ENCODE results near the gene BSND.

Gene BSND

DNA sequence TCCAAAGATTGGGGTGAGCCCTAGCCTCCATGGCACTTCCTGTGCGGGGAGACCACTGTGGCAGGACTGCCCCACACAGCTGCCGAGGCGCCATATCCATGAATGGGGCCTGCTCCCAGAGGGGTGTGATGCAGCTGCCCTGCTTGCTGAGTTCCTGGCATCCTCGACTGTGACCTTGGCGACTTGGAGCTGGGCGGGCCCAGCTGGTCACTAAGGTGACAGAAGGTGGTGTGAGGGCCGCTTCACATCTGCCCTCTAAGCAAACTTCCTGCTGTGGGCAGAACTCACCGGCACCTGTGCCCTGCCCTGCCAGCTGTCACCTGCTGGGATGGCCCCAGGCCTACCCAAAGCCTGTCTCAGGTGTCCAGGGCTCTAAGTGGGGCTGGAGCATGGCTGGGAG is 9.3 kb upstream of the BSND start:
- DNase-seq (ENCODE audit: low read depth, low spot score), result no peak
- H3K4me3 ChIP-seq (ENCODE audit: low read length), result no peak overlapping the region

DNA sequence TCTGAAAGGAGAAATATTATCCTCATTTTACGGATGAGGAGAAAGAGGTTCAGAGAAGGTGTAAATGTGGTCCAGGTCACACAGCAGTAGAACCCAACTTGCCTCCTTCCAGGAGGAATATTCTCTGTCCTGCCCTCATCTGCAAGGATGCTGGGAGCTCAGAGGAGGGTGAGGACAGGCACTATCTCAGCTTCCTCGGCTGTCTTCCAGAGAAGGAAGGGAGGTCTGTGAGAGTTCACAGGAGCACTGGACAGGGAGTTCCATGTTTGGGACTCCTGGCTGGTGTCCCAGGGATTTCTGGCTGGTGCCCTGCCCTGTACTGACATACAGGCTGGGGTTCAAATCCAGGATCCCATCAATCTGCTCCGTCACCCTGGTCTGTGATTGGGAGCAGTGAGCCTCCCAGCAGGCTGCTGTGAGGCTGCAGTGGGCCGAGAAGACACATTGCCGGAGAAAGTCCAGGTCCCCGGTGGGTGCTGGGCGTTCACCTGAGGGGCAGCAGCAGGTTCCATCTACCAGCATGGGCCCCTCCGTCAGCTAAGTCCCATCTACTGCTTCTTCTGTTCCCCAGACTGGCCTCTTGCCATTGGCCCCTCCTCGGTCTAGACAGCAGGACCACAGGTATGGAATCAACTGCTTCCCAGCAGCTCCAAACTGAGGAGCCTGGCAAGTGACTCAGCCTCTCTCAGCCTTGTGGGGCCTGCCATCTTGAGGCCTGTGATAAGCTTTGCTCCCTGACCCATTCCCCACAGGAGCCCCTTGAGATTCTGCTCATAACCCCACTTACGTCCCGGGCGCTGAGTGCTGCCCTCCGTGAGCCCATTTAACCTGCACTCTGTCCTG is 8.5 kb upstream of the BSND start:
- H3K4me3 ChIP-seq (ENCODE audit: low read length), result no peak overlapping the region
- DNase-seq (ENCODE audit: low read depth, low spot score), result no peak

DNA sequence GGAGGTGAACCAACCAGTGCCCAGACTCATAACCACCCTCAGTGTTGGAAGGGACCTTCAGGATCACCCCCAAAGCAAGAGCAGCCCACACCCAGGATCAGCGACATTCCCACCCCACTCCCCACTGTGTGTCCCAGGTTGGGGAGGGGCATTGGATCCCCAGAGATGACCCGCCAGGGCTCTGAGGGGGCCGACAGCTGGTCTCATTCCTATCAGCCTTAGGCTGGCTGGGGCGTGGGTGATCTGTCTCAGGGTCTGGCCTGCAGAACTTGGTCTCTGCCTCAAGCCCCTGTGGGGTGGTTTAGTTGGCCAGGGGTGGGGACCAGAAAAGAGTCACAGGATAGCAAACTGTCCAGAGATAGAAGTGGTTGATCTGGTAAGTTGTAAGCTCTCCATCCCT is 7.8 kb upstream of the BSND start:
- H3K4me3 ChIP-seq (ENCODE audit: low read length), result no peak overlapping the region
- no peak for DNase-seq (ENCODE audit: low read depth, low spot score)

DNA sequence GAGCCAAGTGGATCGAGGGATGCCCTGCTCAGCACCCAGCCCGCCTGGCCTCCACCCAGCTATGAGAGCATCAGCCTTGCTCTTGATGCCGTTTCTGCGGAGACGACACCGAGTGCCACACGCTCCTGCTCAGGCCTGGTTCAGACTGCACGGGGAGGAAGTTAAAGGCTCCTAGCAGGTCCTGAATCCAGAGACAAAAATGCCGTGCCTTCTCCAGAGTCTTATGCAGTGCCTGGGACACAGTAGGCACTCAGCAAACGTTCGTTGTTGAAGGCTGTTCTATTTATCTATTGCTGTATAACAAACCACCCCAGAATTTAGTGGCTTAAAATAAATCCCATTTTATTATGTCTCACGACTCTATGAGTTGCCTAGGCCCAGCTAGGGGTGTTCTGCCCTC is 6.8 kb upstream of the BSND start:
- DNase-seq (ENCODE audit: low read depth, low spot score), result no peak
- no peak overlapping the region for H3K4me3 ChIP-seq (ENCODE audit: low read length)

DNA sequence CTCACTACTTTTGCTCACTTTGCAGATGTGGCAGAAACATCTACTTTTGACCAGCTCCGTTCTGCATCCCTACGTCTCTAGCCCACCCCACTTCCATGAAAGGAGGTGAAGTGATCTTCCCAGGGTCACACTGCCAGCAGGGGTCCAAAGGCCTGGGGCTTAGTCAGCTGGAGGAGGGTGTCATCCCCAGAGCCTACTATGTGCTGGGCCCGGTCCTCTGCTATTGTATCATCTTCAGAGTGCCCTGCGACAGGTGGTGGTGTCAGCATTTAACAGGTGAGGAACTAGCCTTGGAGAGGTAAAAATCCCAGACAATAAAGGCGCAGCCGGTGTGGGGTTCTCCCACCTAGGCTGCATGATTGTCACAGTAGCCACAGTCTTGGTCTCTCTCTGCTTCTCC is 5.6 kb upstream of the BSND start:
- DNase-seq (ENCODE audit: low read depth, low spot score), result no peak
- H3K4me3 ChIP-seq (ENCODE audit: low read length), result no peak overlapping the region

DNA sequence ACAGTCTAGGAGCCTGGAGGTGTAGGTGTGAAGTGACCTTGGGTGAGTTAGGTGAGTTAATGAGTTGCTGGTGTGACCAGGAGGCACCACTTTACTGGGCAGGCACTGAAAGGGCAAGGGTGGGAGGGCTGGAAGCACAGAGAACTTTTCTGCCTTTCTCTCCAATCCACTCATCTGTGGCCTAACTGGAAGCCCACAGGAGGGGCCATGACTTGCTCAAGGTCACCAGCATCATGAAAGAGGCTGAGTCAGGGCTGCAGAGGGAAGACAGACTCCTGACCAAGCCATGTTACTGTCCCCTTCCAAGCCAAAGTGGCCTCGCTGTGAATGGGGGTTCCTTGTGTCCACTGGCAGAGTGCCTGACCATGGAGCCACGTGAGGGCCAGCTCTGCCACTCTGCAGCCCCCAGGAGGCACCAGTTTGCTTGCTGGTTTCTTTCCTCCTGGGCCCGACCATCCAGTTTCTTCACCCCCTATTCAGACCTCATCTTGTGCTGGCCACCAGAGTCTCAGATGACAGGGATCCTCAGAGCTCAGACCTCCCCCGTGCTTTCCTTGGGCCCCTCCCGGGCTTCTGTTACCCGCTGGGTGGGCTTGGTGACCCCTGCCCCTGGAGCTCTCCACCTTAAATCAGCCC is 4.3 kb upstream of the BSND start:
- DNase-seq (ENCODE audit: low read depth, low spot score), result no peak
- no peak overlapping the region for H3K4me3 ChIP-seq (ENCODE audit: low read length)

DNA sequence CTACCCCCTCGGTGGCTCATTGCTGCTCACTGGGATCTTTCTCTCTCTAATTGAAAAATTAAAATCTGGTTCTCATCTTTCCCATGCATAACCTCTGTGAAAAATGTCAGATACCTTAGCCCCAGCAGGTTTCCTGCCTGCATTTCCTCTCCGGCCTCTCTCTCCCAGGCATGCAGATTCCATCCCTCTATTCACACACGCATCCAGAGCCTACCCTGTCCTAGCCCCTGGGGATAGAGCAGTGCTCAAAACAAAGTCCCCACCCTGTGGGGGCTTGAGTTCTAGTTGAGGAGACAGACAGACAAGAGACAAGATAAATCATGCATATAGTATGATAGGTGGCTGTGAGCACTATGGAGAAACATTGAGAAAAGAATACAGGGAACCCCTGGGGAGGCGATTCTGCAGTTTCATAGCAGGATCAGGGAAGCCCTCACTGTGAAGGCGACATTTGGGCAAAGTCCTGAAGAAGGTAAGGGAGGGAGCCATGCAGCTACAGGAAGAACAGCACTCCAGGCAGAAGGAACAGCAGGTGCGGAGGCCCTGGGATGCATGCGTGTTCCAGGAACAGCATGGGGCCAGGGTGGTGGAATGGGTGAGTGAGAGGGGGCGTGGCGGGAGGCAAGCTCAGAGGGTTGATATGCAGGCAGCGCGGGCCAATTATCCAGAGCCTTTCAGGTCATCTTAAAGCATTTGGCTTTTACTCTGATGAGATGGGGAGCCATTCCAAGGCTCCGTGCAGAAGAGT is 3.5 kb upstream of the BSND start:
- H3K4me3 ChIP-seq (ENCODE audit: low read length), result no peak overlapping the region
- DNase-seq (ENCODE audit: low read depth, low spot score), result no peak

DNA sequence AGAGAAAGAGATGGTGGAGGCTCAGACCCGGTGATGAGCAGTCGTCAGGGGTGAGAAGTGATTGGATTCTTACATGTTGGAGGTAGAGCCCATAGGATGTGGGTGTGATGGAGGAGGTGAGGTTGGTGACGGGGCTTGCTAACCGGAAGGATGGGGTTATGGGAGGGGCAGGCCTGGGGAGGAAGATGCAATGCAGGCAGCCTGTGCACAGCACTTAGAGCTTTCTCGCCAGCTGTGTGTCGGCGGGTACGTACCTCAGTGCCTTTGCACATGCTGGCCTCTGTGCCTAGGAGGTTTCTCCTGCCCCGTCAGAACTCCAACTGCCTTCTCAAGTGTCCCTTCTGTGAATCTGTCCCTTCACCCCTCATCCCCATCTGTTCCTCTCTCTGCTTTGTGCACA is 2.9 kb upstream of the BSND start:
- peak; percentile 47 for DNase-seq (ENCODE audit: low read depth, low spot score)
- no peak overlapping the region for H3K4me3 ChIP-seq (ENCODE audit: low read length)

DNA sequence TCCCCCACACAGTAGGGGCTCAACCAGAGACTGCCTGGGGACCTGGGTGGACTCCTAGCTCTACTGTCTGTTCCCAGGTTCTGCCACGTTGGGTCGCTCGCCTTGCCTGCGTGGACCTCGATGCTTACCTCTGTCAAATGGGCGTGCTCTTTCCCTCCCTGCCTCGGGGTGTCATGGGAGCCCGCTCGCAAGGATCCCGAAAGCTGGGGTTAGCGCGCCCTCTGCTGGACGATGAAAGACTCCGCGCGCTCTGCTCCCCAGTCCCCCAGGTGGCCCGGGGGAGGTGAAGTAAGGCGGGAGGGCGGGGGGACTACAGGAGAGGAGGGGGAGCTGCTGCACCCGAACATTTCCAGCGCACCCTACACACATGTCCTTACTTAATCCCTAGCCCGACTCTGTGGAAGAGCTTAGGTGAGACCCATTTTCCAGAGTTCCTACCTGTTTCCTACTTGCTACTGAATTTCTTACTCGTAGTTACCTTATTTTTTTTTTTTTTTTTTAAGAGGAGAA is 2.3 kb upstream of the BSND start:
- peak; percentile 65 for DNase-seq (ENCODE audit: low read depth, low spot score)
- no peak overlapping the region for H3K4me3 ChIP-seq (ENCODE audit: low read length)

DNA sequence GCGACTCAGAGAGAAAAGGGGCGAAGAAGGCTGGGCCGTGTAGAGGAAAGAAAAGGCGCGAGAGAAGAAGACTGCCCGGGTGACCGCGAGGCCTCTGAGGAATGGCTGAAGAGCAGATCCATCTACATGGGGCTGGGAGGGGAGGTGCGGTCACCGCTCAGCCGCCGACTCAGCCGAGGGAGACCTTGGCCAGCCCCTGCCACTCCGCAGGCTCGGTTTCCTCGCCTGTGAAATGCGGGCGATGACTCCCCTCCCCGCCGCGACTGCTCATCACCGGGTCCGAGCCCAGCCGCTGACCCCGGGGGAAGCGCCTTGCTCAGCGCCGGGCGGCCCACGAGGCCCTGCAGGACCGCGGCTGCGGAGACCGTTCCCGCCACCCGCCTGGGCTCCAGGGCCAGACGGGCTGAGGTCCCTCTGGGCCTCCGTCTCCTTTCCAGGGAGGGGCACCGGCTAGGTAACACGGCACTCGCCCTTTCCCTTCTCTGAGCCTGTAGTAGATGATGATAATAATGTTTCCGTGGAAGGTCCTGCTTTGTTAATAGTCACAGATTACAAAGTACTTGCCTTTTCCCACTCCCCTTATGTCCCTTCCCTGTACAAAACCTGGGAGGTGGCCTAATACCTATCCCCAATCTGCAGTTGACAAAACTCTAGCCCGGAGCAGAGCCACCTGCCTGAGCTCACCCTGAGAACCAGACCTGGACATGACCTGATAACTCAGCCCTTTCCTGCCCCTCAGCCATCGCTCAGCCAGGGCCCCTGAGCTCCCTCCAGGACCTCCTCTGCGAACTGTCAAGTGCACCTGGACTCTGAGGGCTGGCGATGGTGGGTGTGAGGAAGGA is 1.6 kb upstream of the BSND start:
- H3K4me3 ChIP-seq (ENCODE audit: low read length), result no peak overlapping the region
- no peak for DNase-seq (ENCODE audit: low read depth, low spot score)

DNA sequence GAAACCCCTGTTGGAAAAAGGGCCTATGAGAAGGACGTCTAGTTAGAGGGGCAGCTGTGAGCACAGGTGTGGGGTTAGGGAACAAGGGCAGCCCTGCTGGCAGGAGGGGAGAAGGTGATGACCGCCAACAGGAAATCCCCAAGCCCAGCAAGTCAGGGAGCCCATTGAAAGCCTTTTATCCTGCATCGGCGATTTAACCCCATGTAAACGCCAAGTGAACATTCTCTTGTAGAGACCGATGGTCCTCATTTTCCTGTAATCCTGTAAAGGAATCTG is 1.1 kb upstream of the BSND start:
- H3K4me3 ChIP-seq (ENCODE audit: low read length), result no peak overlapping the region
- DNase-seq (ENCODE audit: low read depth, low spot score), result no peak

DNA sequence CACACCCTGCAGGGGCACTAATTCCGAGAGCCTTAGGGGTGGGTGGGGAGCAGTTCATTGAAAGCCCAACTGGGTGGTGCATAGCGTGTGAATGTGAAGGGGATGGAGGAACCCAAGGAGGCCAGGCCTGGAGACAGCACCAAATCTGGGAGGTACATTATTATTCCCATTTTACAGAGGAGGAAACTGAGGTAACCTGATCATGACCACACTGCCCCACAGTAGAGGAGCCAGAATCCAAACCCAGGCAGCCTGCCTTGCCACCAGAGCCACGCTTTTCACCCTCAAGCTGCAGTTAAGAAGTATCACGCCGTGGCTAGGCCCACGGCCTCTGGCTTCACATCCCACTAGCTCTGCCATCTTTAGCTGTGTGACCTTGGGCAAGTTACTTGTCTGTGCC is 633 bp upstream of the BSND start:
- no peak overlapping the region for H3K4me3 ChIP-seq (ENCODE audit: low read length)
- no peak for DNase-seq (ENCODE audit: low read depth, low spot score)

DNA sequence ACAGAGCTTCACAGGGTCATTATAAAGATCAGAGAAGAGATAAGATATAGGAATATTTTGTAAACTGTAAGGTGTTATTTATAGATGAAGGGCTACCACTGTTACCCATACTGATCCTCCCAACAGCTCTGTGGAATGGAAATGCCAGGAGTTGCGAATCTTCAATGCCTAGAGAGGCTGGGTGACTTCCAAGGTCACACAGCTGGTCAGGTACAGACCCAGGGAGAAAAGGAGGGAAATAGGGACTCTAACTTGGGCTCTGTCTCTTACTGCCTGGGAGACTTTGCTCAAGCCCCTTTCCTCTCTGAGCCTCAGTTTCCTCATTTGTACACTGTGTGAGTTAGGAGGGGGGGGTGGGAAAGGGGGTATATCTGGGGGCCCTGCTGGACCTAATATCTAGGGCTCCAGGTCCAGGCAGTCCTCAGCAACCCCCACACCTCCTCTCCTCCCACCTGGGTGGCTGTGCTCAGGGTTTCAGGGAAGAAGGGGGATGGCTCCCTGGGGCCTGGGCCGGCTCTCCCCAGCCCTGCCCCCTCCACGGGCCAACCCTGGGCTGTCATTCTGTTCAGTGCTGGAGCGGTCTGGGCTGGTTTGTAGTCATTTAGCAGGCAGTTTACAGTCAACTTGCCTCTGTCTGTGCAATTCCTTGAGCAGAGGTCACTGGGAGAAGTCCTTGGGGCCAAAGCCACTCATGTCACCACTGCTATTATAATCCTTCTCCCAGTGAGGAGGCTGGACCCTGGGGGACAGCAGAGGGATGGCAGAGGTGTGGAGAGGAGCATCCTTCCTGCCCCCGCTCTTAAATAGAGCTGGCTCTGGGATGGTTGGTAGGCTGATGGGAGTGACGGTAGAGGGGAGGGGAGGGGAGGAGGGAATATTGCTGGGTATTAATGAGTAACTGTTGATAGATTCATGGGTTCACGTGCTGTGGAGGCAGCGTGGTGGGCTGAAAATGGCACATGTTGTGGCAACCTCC is 1.7 kb downstream of the BSND start:
- H3K4me3 ChIP-seq (ENCODE audit: low read length), result no peak overlapping the region
- DNase-seq (ENCODE audit: low read depth, low spot score), result no peak

DNA sequence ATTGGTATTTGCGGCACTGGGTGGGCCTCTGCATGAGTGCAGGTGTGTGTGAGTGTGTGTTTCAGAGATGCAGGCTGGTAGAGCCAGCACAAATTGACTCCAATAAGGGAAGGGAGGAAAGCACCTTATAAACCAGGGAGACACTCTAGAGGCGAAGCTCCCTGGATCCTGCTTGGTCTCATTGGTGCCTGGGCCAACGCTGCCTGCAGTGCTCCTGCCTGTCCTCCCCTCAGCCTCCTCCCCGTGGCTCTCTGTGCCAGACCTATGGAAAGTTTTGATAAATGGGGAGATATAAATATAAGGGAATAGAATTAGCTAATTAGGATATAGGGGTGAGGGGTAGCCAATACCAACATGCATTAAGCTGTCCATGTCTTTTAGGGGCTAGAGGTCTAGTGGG is 2.6 kb downstream of the BSND start:
- no peak overlapping the region for H3K4me3 ChIP-seq (ENCODE audit: low read length)
- no peak for DNase-seq (ENCODE audit: low read depth, low spot score)

DNA sequence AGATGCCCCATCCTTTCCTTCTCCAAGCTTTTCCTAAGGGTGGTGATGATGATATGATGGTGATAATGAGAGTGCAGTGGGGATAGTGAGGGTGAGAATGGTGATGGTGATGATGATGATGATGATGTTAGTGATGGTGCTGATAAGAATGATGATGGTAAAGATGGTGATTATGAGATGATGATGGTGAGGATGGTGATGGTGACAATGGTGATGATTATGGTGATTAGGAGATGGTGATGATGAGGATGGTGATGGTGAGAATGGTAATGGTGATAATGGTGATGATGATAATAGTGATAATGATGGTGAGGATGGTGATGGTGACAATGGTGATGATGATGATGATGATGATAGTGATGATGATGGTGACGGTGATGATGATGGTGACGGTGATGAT is 4.0 kb downstream of the BSND start:
- no peak for DNase-seq (ENCODE audit: low read depth, low spot score)
- no peak overlapping the region for H3K4me3 ChIP-seq (ENCODE audit: low read length)

DNA sequence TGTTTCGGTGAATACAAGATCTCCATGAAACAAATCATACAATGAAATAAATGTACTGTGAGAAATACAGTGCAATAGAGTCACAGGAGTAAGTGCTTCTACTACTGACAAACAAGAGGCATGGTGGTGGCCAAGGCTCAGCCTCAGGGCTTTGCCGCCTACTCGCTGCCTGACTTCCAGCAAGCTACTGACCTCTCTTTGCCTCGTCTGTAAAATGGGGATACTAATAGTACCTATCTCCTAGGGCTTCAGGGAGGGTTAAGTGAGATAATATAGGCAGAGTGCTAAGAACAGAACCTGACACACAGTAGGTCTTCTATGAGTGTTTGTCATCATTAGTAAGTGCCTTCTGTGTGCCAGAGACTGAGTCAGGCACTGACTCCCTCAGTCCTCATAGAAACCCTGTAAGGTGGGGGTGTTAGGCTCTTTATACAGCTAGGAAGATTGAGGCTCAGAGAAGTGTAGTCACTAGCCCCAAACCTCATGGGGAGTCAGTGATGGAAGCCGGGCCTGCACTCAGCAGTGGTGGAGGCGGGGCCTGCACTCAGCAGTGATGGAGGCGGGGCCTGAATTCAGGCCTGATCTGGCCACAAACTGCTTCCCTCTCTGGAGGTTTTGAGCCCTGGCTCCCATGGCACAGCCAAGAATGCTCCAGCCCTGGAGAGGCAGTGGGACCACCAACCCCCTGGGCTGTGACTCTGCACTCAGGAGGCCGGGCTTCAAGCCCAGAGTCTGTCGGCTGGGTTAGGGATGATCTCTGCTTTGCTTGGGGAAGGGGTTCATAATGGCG is 6.8 kb downstream of the BSND start:
- H3K4me3 ChIP-seq (ENCODE audit: low read length), result no peak overlapping the region
- DNase-seq (ENCODE audit: low read depth, low spot score), result no peak

DNA sequence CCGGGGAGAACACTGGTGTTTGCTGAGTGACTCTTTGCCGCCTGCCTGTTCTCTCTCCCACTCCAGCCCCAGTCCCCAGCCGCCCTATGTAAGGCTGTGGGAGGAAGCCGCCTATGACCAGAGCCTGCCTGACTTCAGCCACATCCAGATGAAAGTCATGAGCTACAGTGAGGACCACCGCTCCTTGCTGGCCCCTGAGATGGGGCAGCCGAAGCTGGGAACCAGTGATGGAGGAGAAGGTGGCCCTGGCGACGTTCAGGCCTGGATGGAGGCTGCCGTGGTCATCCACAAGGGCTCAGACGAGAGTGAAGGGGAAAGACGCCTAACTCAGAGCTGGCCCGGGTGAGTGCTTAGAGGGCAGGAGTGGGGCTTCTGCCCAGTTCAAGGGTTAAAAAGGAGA is 8.2 kb downstream of the BSND start:
- H3K4me3 ChIP-seq (ENCODE audit: low read length), result no peak overlapping the region
- DNase-seq (ENCODE audit: low read depth, low spot score), result no peak

DNA sequence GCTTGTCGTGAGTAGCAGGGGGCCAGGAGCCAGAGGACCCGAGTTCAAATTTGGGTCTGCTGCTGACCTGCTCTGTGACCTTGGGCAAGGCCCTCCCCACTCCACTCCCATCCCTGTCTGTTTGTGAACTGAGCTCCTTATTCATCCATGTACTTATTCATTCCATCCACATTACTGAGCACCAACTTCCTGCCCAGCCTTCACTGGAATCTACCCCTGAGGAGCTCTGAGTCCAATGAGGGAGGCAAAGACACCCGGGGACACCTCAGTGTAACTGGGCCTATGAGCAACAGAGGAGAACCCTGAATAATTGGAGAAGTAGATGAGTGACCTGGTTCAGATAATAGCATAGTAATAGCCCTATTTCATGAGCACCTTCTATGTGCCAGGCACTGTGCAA is 8.9 kb downstream of the BSND start:
- no peak overlapping the region for H3K4me3 ChIP-seq (ENCODE audit: low read length)
- no peak for DNase-seq (ENCODE audit: low read depth, low spot score)

Data from Jurkat, Clone E6-1 (cell line).